SK-N-SH (cell line): ENCODE data around the gene TCP11L1. TPM values are rescaled to one million over a fixed set of nuclear protein-coding genes. Genes with fewer than 3 reads are reported as not detected.

Experiments used
- CTCF ChIA-PET: fragments of 300-600, 350-600 bp; formaldehyde crosslinking; extraction: SDS; loops from one replicate; lab custom pipeline; 2021; lab: Yijun Ruan, JAX
- POLR2A ChIA-PET: fragments of 350-600 bp; sonication (Branson Sonifier 250); formaldehyde crosslinking; extraction: SDS; loops from one replicate; lab custom pipeline; 2020; ENCODE audit warnings: antibody characterized with exemption, inconsistent platforms; lab: Yijun Ruan, JAX
- DNase-seq: peaks from one replicate; pipeline ENCODE4 v3.0.0; 2012
- H2AFZ ChIP-seq: fragments of 200-600 bp; sonication (generic); 2 replicates; pipeline ENCODE4 v1.8.1; 2016; ENCODE audit warnings: antibody characterized with exemption, mild to moderate bottlenecking, low read depth
- H3F3A ChIP-seq: fragments of 200-600 bp; sonication (generic); replicated peaks from 2 replicates; pipeline ENCODE3; 2016; ENCODE audit warnings: antibody characterized with exemption, mild to moderate bottlenecking; ENCODE audit not compliant: insufficient read depth
- H3K27ac ChIP-seq, 2 experiments: fragments of 200-500 bp in 1 of 2; fragments of 200-600 bp in 1 of 2; sonication (Bioruptor generic) in 1 of 2; sonication (generic), shearing (Covaris generic) in 1 of 2; 2 replicates each; pipeline versions ENCODE4 v1.5.1 to v1.6.1; 2014 to 2016; ENCODE audit warnings: low read depth in 2 of 2, inconsistent platforms in 1 of 2, low read length in 1 of 2, mild to moderate bottlenecking in 1 of 2, mixed read lengths in 1 of 2
- H3K27me3 ChIP-seq: fragments of 200-600 bp; sonication (generic), shearing (Covaris generic); 2 replicates; pipeline ENCODE4 v1.6.1; 2016; ENCODE audit warnings: mixed run types; ENCODE audit not compliant: insufficient read depth
- H3K36me3 ChIP-seq, 2 experiments: fragments of 200-500 bp in 1 of 2; fragments of 200-600 bp in 1 of 2; sonication (Bioruptor generic) in 1 of 2; sonication (generic) in 1 of 2; replicated peaks in 1 of 2; 2 replicates each; pipeline versions ENCODE3 to v1.5.1; 2014 to 2016; ENCODE audit warnings: low read length in 1 of 2, mild to moderate bottlenecking in 1 of 2; ENCODE audit not compliant: insufficient read depth in 2 of 2, control insufficient read depth in 1 of 2
- H3K4me1 ChIP-seq, 2 experiments: fragments of 200-500 bp in 1 of 2; fragments of 200-600 bp in 1 of 2; sonication (Bioruptor generic) in 1 of 2; sonication (generic), shearing (Covaris generic) in 1 of 2; 2 replicates each; pipeline versions ENCODE4 v1.5.1 to v1.6.1; 2014 to 2016; ENCODE audit warnings: low read depth in 1 of 2, low read length in 1 of 2, mixed run types in 1 of 2; ENCODE audit not compliant: insufficient read depth in 2 of 2, control insufficient read depth in 1 of 2
- H3K4me2 ChIP-seq: fragments of 200-600 bp; sonication (generic), shearing (Covaris generic); 2 replicates; pipeline ENCODE4 v1.6.1; 2017; ENCODE audit warnings: mixed run types
- H3K4me3 ChIP-seq, 2 experiments: fragments of 200-500 bp in 1 of 2; fragments of 200-600 bp in 1 of 2; sonication (Bioruptor generic) in 1 of 2; sonication (generic), shearing (Covaris generic) in 1 of 2; 2 replicates each; pipeline versions ENCODE4 v1.5.1 to v1.8.1; 2014 to 2016; ENCODE audit warnings: low read depth in 2 of 2, inconsistent platforms in 1 of 2, low read length in 1 of 2, mild to moderate bottlenecking in 1 of 2, mixed read lengths in 1 of 2, moderate library complexity in 1 of 2
- H3K79me2 ChIP-seq: fragments of 200-600 bp; sonication (generic); 2 replicates; pipeline ENCODE4 v1.8.1; 2017; ENCODE audit warnings: mild to moderate bottlenecking; ENCODE audit not compliant: insufficient read depth
- H3K9ac ChIP-seq: fragments of 200-600 bp; sonication (generic); 2 replicates; pipeline ENCODE4 v1.6.1; 2017; ENCODE audit warnings: mixed run types
- H3K9me2 ChIP-seq: fragments of 200-600 bp; sonication (generic); 2 replicates; pipeline ENCODE4 v1.6.1; 2017; ENCODE audit warnings: mixed run types
- H3K9me3 ChIP-seq: fragments of 200-600 bp; sonication (generic); 2 replicates; pipeline ENCODE4 v1.6.1; 2017; ENCODE audit warnings: mixed run types, mild to moderate bottlenecking, moderate library complexity
- H4K20me1 ChIP-seq: fragments of 200-600 bp; sonication (generic); 2 replicates; pipeline ENCODE4 v1.6.1; 2017; ENCODE audit warnings: mild to moderate bottlenecking, mixed run types; ENCODE audit not compliant: insufficient read depth
- GABPA ChIP-seq: IDR thresholded peaks from 2 replicates; pipeline ENCODE4 v1.4.0; 2012; ENCODE audit warnings: low read depth, mild to moderate bottlenecking
- JUND ChIP-seq: IDR thresholded peaks from 2 replicates; pipeline ENCODE4 v1.4.0; 2012
- MEF2A ChIP-seq: IDR thresholded peaks from 2 replicates; pipeline ENCODE4 v1.4.0; 2012; ENCODE audit warnings: low read depth, borderline replicate concordance
- MXI1 ChIP-seq: IDR thresholded peaks from 2 replicates; pipeline ENCODE4 v1.6.1; 2012; ENCODE audit warnings: mild to moderate bottlenecking, low read depth, low read length, improper control_type of control experiment
- POLR2AphosphoS5 ChIP-seq: IDR thresholded peaks from 2 replicates; pipeline ENCODE4 v1.6.1; 2012; ENCODE audit warnings: low read depth, low read length
- RCOR1 ChIP-seq: fragments of 150-350 bp; IDR thresholded peaks from 2 replicates; pipeline ENCODE4 v1.6.1; 2017; ENCODE audit warnings: antibody characterized with exemption, low read length
- SIN3A ChIP-seq: IDR thresholded peaks from 2 replicates; pipeline ENCODE4 v1.6.1; 2012; ENCODE audit warnings: low read depth, mild to moderate bottlenecking, low read length, moderate library complexity, borderline replicate concordance
- TCF12 ChIP-seq: IDR thresholded peaks from 2 replicates; pipeline ENCODE4 v1.4.0; 2012
- TEAD4 ChIP-seq: IDR thresholded peaks from 2 replicates; pipeline ENCODE4 v1.4.0; 2012; ENCODE audit warnings: mild to moderate bottlenecking, borderline replicate concordance; ENCODE audit not compliant: insufficient read depth
- USF1 ChIP-seq: IDR thresholded peaks from 2 replicates; pipeline ENCODE4 v1.4.0; 2012; ENCODE audit warnings: low read depth, borderline replicate concordance
- polyA plus RNA-seq, 3 experiments: library from polyadenylated mRNA; depleted of rRNA; stranded (reverse); fragments of >200 nt; gene quantifications; 2 replicates each; pipeline ENCODE4 v1.2.3, GENCODE V29; 2012
- TF ChIP-seq, protein P1 (sequence below): fragments of 150-350 bp; IDR thresholded peaks from 2 replicates; pipeline ENCODE4 v1.6.1; 2017; ENCODE audit warnings: antibody characterized with exemption, low read length, low read depth, borderline replicate concordance
- TF ChIP-seq, protein P2 (sequence below): fragments of 150-350 bp; IDR thresholded peaks from 2 replicates; pipeline ENCODE4 v1.6.1; 2016; ENCODE audit warnings: mild to moderate bottlenecking, low read depth, low read length
- TF ChIP-seq, protein P3 (sequence below): IDR thresholded peaks from 2 replicates; pipeline ENCODE4 v1.4.0; 2012; ENCODE audit warnings: low read depth
- TF ChIP-seq, protein P4 (sequence below): fragments of 200-600 bp; sonication (generic); IDR thresholded peaks from 2 replicates; pipeline ENCODE4 v1.6.1; 2017; ENCODE audit warnings: antibody characterized with exemption, mild to moderate bottlenecking, moderate library complexity
- TF ChIP-seq, protein P5 (sequence below): IDR thresholded peaks from 2 replicates; pipeline ENCODE4 v1.4.0; 2012; ENCODE audit warnings: low read depth, borderline replicate concordance

The TCP11L1 gene
- polyA plus RNA-seq, 1 of the 3 experiments (the other 2 are of a cell fraction), result 12.7 TPM

DNA sequence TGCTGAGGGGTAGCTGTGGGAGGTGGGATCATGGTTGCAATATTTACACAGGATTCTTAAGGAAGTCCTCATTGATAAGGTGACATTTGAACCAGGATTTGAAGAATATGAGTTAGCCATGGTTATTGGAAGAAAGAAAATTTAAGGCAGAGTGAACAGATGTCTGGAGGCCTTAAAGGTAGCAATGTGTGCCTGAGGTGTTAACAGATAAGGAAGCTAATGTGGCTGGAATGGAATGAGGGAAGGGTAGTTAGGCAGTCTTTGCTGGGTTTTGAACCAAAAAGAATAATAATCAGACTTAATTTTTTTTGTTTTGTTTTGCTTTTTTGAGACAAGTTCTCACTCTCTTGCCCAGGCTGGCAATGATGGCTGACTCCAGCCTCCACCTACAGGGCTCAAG is 33.4 kb upstream of the TCP11L1 start:
- POLR2A ChIA-PET, result no interaction called here
- H3F3A ChIP-seq, result peaks cover 2% of the 10 kb centered on the region
- H3K4me2 ChIP-seq, result no peak overlapping the region
- H3K9me3 ChIP-seq, result no peaks in the 10 kb centered on the region
- no peaks in the 10 kb centered on the region for H3K9me2 ChIP-seq
- no peak for TF ChIP-seq MXI1
- no peak for TF ChIP-seq USF1
- TF ChIP-seq, protein P1, sequence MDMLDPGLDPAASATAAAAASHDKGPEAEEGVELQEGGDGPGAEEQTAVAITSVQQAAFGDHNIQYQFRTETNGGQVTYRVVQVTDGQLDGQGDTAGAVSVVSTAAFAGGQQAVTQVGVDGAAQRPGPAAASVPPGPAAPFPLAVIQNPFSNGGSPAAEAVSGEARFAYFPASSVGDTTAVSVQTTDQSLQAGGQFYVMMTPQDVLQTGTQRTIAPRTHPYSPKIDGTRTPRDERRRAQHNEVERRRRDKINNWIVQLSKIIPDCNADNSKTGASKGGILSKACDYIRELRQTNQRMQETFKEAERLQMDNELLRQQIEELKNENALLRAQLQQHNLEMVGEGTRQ, result no peak
- TF ChIP-seq TCF12, result no peak
- TF ChIP-seq, protein P2, sequence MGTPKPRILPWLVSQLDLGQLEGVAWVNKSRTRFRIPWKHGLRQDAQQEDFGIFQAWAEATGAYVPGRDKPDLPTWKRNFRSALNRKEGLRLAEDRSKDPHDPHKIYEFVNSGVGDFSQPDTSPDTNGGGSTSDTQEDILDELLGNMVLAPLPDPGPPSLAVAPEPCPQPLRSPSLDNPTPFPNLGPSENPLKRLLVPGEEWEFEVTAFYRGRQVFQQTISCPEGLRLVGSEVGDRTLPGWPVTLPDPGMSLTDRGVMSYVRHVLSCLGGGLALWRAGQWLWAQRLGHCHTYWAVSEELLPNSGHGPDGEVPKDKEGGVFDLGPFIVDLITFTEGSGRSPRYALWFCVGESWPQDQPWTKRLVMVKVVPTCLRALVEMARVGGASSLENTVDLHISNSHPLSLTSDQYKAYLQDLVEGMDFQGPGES, result no peak
- TF ChIP-seq GABPA, result no peak
- TF ChIP-seq, protein P3, sequence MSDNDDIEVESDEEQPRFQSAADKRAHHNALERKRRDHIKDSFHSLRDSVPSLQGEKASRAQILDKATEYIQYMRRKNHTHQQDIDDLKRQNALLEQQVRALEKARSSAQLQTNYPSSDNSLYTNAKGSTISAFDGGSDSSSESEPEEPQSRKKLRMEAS, result no peak
- no peak for TF ChIP-seq TEAD4
- no peak for TF ChIP-seq RCOR1
- no peak for TF ChIP-seq SIN3A
- TF ChIP-seq, protein P4, sequence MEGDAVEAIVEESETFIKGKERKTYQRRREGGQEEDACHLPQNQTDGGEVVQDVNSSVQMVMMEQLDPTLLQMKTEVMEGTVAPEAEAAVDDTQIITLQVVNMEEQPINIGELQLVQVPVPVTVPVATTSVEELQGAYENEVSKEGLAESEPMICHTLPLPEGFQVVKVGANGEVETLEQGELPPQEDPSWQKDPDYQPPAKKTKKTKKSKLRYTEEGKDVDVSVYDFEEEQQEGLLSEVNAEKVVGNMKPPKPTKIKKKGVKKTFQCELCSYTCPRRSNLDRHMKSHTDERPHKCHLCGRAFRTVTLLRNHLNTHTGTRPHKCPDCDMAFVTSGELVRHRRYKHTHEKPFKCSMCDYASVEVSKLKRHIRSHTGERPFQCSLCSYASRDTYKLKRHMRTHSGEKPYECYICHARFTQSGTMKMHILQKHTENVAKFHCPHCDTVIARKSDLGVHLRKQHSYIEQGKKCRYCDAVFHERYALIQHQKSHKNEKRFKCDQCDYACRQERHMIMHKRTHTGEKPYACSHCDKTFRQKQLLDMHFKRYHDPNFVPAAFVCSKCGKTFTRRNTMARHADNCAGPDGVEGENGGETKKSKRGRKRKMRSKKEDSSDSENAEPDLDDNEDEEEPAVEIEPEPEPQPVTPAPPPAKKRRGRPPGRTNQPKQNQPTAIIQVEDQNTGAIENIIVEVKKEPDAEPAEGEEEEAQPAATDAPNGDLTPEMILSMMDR, result no peak
- TF ChIP-seq MEF2A, result no peak
- TF ChIP-seq, protein P5, sequence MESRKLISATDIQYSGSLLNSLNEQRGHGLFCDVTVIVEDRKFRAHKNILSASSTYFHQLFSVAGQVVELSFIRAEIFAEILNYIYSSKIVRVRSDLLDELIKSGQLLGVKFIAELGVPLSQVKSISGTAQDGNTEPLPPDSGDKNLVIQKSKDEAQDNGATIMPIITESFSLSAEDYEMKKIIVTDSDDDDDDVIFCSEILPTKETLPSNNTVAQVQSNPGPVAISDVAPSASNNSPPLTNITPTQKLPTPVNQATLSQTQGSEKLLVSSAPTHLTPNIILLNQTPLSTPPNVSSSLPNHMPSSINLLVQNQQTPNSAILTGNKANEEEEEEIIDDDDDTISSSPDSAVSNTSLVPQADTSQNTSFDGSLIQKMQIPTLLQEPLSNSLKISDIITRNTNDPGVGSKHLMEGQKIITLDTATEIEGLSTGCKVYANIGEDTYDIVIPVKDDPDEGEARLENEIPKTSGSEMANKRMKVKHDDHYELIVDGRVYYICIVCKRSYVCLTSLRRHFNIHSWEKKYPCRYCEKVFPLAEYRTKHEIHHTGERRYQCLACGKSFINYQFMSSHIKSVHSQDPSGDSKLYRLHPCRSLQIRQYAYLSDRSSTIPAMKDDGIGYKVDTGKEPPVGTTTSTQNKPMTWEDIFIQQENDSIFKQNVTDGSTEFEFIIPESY, result no peak
- TF ChIP-seq JUND, result no peak
- no peak for TF ChIP-seq POLR2AphosphoS5
- DNase-seq, result no peak
- no peaks in the 10 kb centered on the region for H3K79me2 ChIP-seq
- no peak overlapping the region for H3K27ac ChIP-seq
- H3K27me3 ChIP-seq, result no peaks in the 10 kb centered on the region
- no peak overlapping the region for H2AFZ ChIP-seq
- CTCF ChIA-PET, result interaction anchor here (1.2 kb wide), 1 partner anchor 10 kb away, joined by 3 read pairs; the partner anchor contains the start of gene DEPDC7
- H3K4me3 ChIP-seq, result no peak overlapping the region
- no peaks in the 10 kb centered on the region for H4K20me1 ChIP-seq
- no peaks in the 10 kb centered on the region for H3K36me3 ChIP-seq
- H3K4me1 ChIP-seq, result peaks cover 0 to 4% of the 10 kb centered on the region in 2 experiments; a peak in 2 of 4 replicates
- H3K9ac ChIP-seq, result no peak overlapping the region
